A673 (cell line): ENCODE results near the gene LRP11. TPM values are rescaled to one million over a fixed set of nuclear protein-coding genes. Genes with fewer than 3 reads are reported as not detected.
"Not testable (repeated sequence)": the region's sequence is repeated elsewhere in the genome, so short reads cannot be mapped to it uniquely, and the experiment has no call there.

Source experiments
- BruUV-seq: library from RNA; stranded (reverse); fragments of 400-500 nt; replicated peaks from 2 replicates; lab custom pipeline; 2021; lab: Mats Ljungman, UMichigan
- CTCF ChIA-PET: fragments of 300-600 bp; sonication (Branson Sonifier 250); formaldehyde crosslinking; loops from one replicate; lab custom pipeline; 2022; ENCODE audit warnings: antibody characterized with exemption; lab: Charles Lee
- POLR2A ChIA-PET: fragments of 300-600 bp; sonication (Branson Sonifier 250); formaldehyde crosslinking; loops from one replicate; lab custom pipeline; 2022; ENCODE audit warnings: antibody characterized with exemption; ENCODE audit not compliant: low non-redundant PET; lab: Charles Lee
- DNase-seq: peaks from one replicate; pipeline ENCODE4 v3.0.0-alpha.2; 2015; ENCODE audit warnings: low spot score
- H3K27ac ChIP-seq: fragments of 200-600 bp; sonication (generic); 2 replicates; pipeline ENCODE4 v1.5.1; 2016; ENCODE audit warnings: mixed run types, low read depth, mild to moderate bottlenecking, mixed read lengths, antibody characterized with exemption, low read length; ENCODE audit not compliant: poor library complexity, severe bottlenecking
- H3K27me3 ChIP-seq: fragments of 200-600 bp; sonication (generic); replicated peaks from 2 replicates; pipeline ENCODE4 v1.6.1; 2017; ENCODE audit warnings: mixed run types, low read depth, mild to moderate bottlenecking, mixed read lengths, antibody characterized with exemption, low read length; ENCODE audit not compliant: insufficient read depth, poor library complexity
- H3K36me3 ChIP-seq: fragments of 200-600 bp; sonication (generic); 2 replicates; pipeline ENCODE4 v1.6.1; 2016; ENCODE audit warnings: mixed run types, mild to moderate bottlenecking, mixed read lengths, antibody characterized with exemption, low read length; ENCODE audit not compliant: insufficient read depth, poor library complexity, severe bottlenecking
- H3K4me1 ChIP-seq: fragments of 200-600 bp; sonication (generic); 2 replicates; pipeline ENCODE4 v1.6.1; 2017; ENCODE audit warnings: mixed run types, mild to moderate bottlenecking, mixed read lengths, antibody characterized with exemption, low read length; ENCODE audit not compliant: insufficient read depth, poor library complexity, severe bottlenecking
- H3K4me3 ChIP-seq: fragments of 200-600 bp; sonication (generic); 2 replicates; pipeline ENCODE4 v1.5.1; 2016; ENCODE audit warnings: low read depth, mixed run types, mild to moderate bottlenecking, mixed read lengths, low read length; ENCODE audit not compliant: poor library complexity, severe bottlenecking
- H3K9me3 ChIP-seq: fragments of 200-600 bp; sonication (generic); 2 replicates; pipeline ENCODE4 v1.6.1; 2016; ENCODE audit warnings: mixed run types, low read depth, mild to moderate bottlenecking, mixed read lengths, antibody characterized with exemption, low read length; ENCODE audit not compliant: poor library complexity, severe bottlenecking
- CTCF ChIP-seq: fragments of 300-800, 200-600 bp; sonication (generic); conservative IDR thresholded peaks from 2 replicates; pipeline ENCODE4 v1.5.1; 2017; ENCODE audit warnings: low read depth, mild to moderate bottlenecking, antibody characterized with exemption, low read length, moderate library complexity, mixed read lengths
- EZH2 ChIP-seq: fragments of 200-600 bp; sonication (generic); IDR thresholded peaks from 2 replicates; pipeline ENCODE4 v1.6.1; 2017; ENCODE audit warnings: borderline replicate concordance, low read depth, mild to moderate bottlenecking, mixed read lengths, antibody characterized with exemption, low read length; ENCODE audit not compliant: poor library complexity, severe bottlenecking
- intact Hi-C: fragments of 100-400 bp; cut with micrococcal nuclease; formaldehyde crosslinking; loops from one replicate; pipeline ENCODE4 v1.10.0; 2022; ENCODE audit not compliant: unreplicated experiment
- total RNA-seq: library from RNA; stranded (reverse); gene quantifications from 2 replicates; pipeline ENCODE4 v1.2.3, GENCODE V29; 2021

Gene LRP11
- total RNA-seq, 1 experiment from 2014 or later, result 56.1 TPM

- Histone ChIP-seq H3K36me3 (no peaks in the 10 kb centered on the region), H3K9me3 (no peaks in the 10 kb centered on the region), H3K4me3 (peak overlapping the region; percentile 92), H3K27me3 (no peaks in the 10 kb centered on the region), H3K4me1 (peaks cover 19% of the 10 kb centered on the region), H3K27ac (peak overlapping the region; percentile 82)
- POLR2A ChIA-PET, result no interaction called here
- no peak for TF ChIP-seq CTCF
- TF ChIP-seq EZH2, result no peak
- intact Hi-C loops, result loop anchor here (5.0 to 10.0 kb wide), 2 partner anchors 146 to 298 kb away; partner anchors contain the start of genes GINM1 and LATS1
- CTCF ChIA-PET, result no interaction called here
- peak; percentile 70 for DNase-seq
- BruUV-seq, result TSS peak; percentile 56
Measured at GRCh38 chr6:149862922-149863697, 1.0 kb downstream of the LRP11 start.

GRCh38 chr6:149862424-149862738 lies 1.8 kb downstream of the LRP11 start:
- DNase-seq, CTCF ChIA-PET, H3K9me3 ChIP-seq, H3K36me3 ChIP-seq, BruUV-seq, H3K27me3 ChIP-seq, H3K27ac ChIP-seq: not testable (repeated sequence)
- intact Hi-C loops, result loop anchor here (5.0 to 10.0 kb wide), 2 partner anchors 145 to 298 kb away; partner anchors contain the start of genes GINM1 and LATS1
- Histone ChIP-seq H3K4me3 (peak overlapping the region; percentile 92), H3K4me1 (peaks cover 19% of the 10 kb centered on the region)
- POLR2A ChIA-PET, result interaction anchor here (0.5 kb wide), 1 partner anchor 56 kb away, joined by 5 read pairs; no protein-coding TSS in a partner anchor

- Histone ChIP-seq H3K4me1 (peaks cover 19% of the 10 kb centered on the region), H3K27ac (no peak overlapping the region), H3K36me3 (no peaks in the 10 kb centered on the region), H3K4me3 (peak overlapping the region; percentile 92), H3K9me3 (no peaks in the 10 kb centered on the region), H3K27me3 (no peaks in the 10 kb centered on the region)
- no peak for DNase-seq
- TF ChIP-seq CTCF, result no peak
- TF ChIP-seq EZH2, result no peak
- POLR2A ChIA-PET, result interaction anchor here (0.5 kb wide), 1 partner anchor 56 kb away, joined by 5 read pairs; no protein-coding TSS in a partner anchor
- BruUV-seq, result no TSS peak
- CTCF ChIA-PET, result no interaction called here
- intact Hi-C loops, result loop anchor here (5.0 to 10.0 kb wide), 2 partner anchors 145 to 297 kb away; partner anchors contain the start of genes GINM1 and LATS1
Measured at GRCh38 chr6:149861603-149862423, 2.3 kb downstream of the LRP11 start.
